Measurements from ENCODE around the gene RXRG. TPM values are rescaled to one million over a fixed set of nuclear protein-coding genes. Genes with fewer than 3 reads are reported as not detected.

The RXRG gene
- total and polyA plus RNA-seq, 4 donors: 8.5 to 19.7 (median 13.8) TPM

GRCh38 chr1:165403835-165404482 lies 41.0 kb downstream of the RXRG start:
- DNase-seq (ENCODE audit: low read depth in 4 of 6, low spot score in 6 of 6): peak in 3 of 6 donors; percentile 33 to 71 (median 48)
- Histone ChIP-seq H3K27me3 (ENCODE audit: control insufficient read depth, insufficient read depth, low read length) (no peaks in the 10 kb centered on the region), H3K27ac (ENCODE audit: low read depth, low read length) (no peak overlapping the region), H3K9me3 (ENCODE audit: control insufficient read depth, insufficient read depth, low read length) (no peaks in the 10 kb centered on the region), H3K36me3 (ENCODE audit: control insufficient read depth, insufficient read depth, low read length) (no peaks in the 10 kb centered on the region), H3K4me3 (ENCODE audit: low read depth, low read length) (no peak overlapping the region), H3K4me1 (ENCODE audit: control insufficient read depth, insufficient read depth, low read length) (peaks cover 4% of the 10 kb centered on the region)
- WGBS (ENCODE audit: insufficient coverage): 7% methylated on average over 1 of the region's 3 CpGs

DNA sequence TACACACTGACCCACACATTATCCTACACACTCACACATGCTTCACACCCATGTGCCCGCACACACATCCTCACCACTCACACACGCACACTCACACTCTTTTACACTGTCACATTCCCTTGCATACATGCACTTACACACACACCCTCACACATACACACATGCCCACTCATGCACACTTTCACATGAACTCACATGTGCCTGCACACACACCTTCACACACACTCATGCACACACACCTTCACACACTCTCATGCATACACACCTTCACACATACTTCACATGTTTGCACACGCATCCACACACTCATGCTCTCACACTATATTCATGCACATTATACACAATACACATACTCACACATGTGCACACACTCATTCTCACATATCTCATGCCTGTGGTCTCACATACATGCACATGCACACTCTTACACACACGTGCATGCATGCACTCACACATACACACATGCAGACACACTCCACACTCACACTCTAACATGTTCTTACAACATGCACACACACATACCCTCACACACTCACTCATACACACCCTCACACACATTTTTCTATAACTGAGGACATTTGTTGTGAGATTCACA lies 42.3 kb downstream of the RXRG start:
- no peak overlapping the region for H3K4me3 ChIP-seq (ENCODE audit: low read depth, low read length)
- 95% methylated on average over 4 of the region's 4 CpGs for WGBS (ENCODE audit: insufficient coverage)
- H3K9me3 ChIP-seq (ENCODE audit: control insufficient read depth, insufficient read depth, low read length): no peaks in the 10 kb centered on the region
- H3K36me3 ChIP-seq (ENCODE audit: control insufficient read depth, insufficient read depth, low read length): no peaks in the 10 kb centered on the region
- no peak for DNase-seq (ENCODE audit: low read depth in 4 of 6, low spot score in 6 of 6)
- H3K27ac ChIP-seq (ENCODE audit: low read depth, low read length): no peak overlapping the region
- H3K27me3 ChIP-seq (ENCODE audit: control insufficient read depth, insufficient read depth, low read length): no peaks in the 10 kb centered on the region
- peaks cover 4% of the 10 kb centered on the region for H3K4me1 ChIP-seq (ENCODE audit: control insufficient read depth, insufficient read depth, low read length)

- WGBS (ENCODE audit: insufficient coverage): 53% methylated on average over 2 of the region's 4 CpGs
- Histone ChIP-seq H3K4me1 (ENCODE audit: control insufficient read depth, insufficient read depth, low read length) (peaks cover 4% of the 10 kb centered on the region), H3K27me3 (ENCODE audit: control insufficient read depth, insufficient read depth, low read length) (no peaks in the 10 kb centered on the region), H3K4me3 (ENCODE audit: low read depth, low read length) (no peak overlapping the region), H3K36me3 (ENCODE audit: control insufficient read depth, insufficient read depth, low read length) (no peaks in the 10 kb centered on the region), H3K27ac (ENCODE audit: low read depth, low read length) (no peak overlapping the region), H3K9me3 (ENCODE audit: control insufficient read depth, insufficient read depth, low read length) (no peaks in the 10 kb centered on the region)
- DNase-seq (ENCODE audit: low read depth in 4 of 6, low spot score in 6 of 6): no peak
These were observed 47.0 kb downstream of the RXRG start for GRCh38 chr1:165397944-165398343.

- Histone ChIP-seq H3K27me3 (ENCODE audit: control insufficient read depth, insufficient read depth, low read length) (no peaks in the 10 kb centered on the region), H3K4me1 (ENCODE audit: control insufficient read depth, insufficient read depth, low read length) (peaks cover 7% of the 10 kb centered on the region), H3K36me3 (ENCODE audit: control insufficient read depth, insufficient read depth, low read length) (no peaks in the 10 kb centered on the region), H3K4me3 (ENCODE audit: low read depth, low read length) (no peak overlapping the region), H3K27ac (ENCODE audit: low read depth, low read length) (no peak overlapping the region), H3K9me3 (ENCODE audit: control insufficient read depth, insufficient read depth, low read length) (no peaks in the 10 kb centered on the region)
- DNase-seq (ENCODE audit: low read depth in 4 of 6, low spot score in 6 of 6): no peak
- WGBS (ENCODE audit: insufficient coverage): 93% methylated on average over 3 of the region's 4 CpGs
These were observed 49.0 kb downstream of the RXRG start for GRCh38 chr1:165395901-165396300.

DNA sequence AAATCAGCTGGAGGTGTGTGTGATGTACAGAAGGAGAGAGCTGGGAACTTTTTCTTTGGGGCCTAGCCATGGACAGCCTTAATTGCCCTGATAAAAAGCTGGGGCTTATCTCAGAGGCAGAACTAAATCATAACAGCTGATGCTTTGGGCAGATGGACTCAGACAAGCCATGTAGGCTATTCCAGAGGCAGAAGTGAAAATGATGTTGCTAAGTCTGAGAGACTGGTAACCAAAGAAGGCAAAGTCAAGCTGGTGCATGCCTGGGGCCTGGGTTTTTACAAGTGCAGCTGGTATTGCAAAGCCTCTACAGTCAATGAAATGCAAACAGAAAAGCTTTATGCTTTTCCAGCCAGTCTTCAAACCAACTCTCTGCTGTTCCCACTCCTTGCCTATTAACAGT lies 49.4 kb downstream of the RXRG start:
- Histone ChIP-seq H3K4me3 (ENCODE audit: low read depth, low read length) (no peak overlapping the region), H3K36me3 (ENCODE audit: control insufficient read depth, insufficient read depth, low read length) (no peaks in the 10 kb centered on the region)

GRCh38 chr1:165392634-165393571 lies 52.0 kb downstream of the RXRG start:
- no peak overlapping the region for H3K27ac ChIP-seq (ENCODE audit: low read depth, low read length)
- no peaks in the 10 kb centered on the region for H3K36me3 ChIP-seq (ENCODE audit: control insufficient read depth, insufficient read depth, low read length)
- H3K9me3 ChIP-seq (ENCODE audit: control insufficient read depth, insufficient read depth, low read length): no peaks in the 10 kb centered on the region
- 17% methylated on average over 11 of the region's 19 CpGs for WGBS (ENCODE audit: insufficient coverage)
- peak overlapping the region; percentile 13 for H3K4me3 ChIP-seq (ENCODE audit: low read depth, low read length)
- peaks cover 7% of the 10 kb centered on the region for H3K4me1 ChIP-seq (ENCODE audit: control insufficient read depth, insufficient read depth, low read length)
- peak; percentile 62 to 91 (median 72) for DNase-seq (ENCODE audit: low read depth in 4 of 6, low spot score in 6 of 6)
- peaks cover 5% of the 10 kb centered on the region for H3K27me3 ChIP-seq (ENCODE audit: control insufficient read depth, insufficient read depth, low read length)

More for the DNA sequence above, 49.4 kb downstream of the RXRG start:
- DNase-seq (ENCODE audit: low read depth in 4 of 6, low spot score in 6 of 6): no peak
- Histone ChIP-seq H3K27me3 (ENCODE audit: control insufficient read depth, insufficient read depth, low read length) (no peaks in the 10 kb centered on the region), H3K27ac (ENCODE audit: low read depth, low read length) (no peak overlapping the region), H3K9me3 (ENCODE audit: control insufficient read depth, insufficient read depth, low read length) (no peaks in the 10 kb centered on the region), H3K4me1 (ENCODE audit: control insufficient read depth, insufficient read depth, low read length) (peaks cover 7% of the 10 kb centered on the region)

GRCh38 chr1:165389609-165390008 lies 55.3 kb downstream of the RXRG start:
- no peaks in the 10 kb centered on the region for H3K9me3 ChIP-seq (ENCODE audit: control insufficient read depth, insufficient read depth, low read length)
- WGBS (ENCODE audit: insufficient coverage): 100% methylated on average over 1 of the region's 2 CpGs
- H3K4me1 ChIP-seq (ENCODE audit: control insufficient read depth, insufficient read depth, low read length): peaks cover 7% of the 10 kb centered on the region
- no peak for DNase-seq (ENCODE audit: low read depth in 4 of 6, low spot score in 6 of 6)
- H3K27ac ChIP-seq (ENCODE audit: low read depth, low read length): no peak overlapping the region
- no peak overlapping the region for H3K4me3 ChIP-seq (ENCODE audit: low read depth, low read length)
- peaks cover 5% of the 10 kb centered on the region for H3K27me3 ChIP-seq (ENCODE audit: control insufficient read depth, insufficient read depth, low read length)
- H3K36me3 ChIP-seq (ENCODE audit: control insufficient read depth, insufficient read depth, low read length): no peaks in the 10 kb centered on the region

GRCh38 chr1:165387961-165388360 lies 57.0 kb downstream of the RXRG start:
- no peak for DNase-seq (ENCODE audit: low read depth in 4 of 6, low spot score in 6 of 6)
- Histone ChIP-seq H3K27ac (ENCODE audit: low read depth, low read length) (no peak overlapping the region), H3K27me3 (ENCODE audit: control insufficient read depth, insufficient read depth, low read length) (peaks cover 5% of the 10 kb centered on the region), H3K4me1 (ENCODE audit: control insufficient read depth, insufficient read depth, low read length) (peaks cover 12% of the 10 kb centered on the region), H3K9me3 (ENCODE audit: control insufficient read depth, insufficient read depth, low read length) (no peaks in the 10 kb centered on the region), H3K36me3 (ENCODE audit: control insufficient read depth, insufficient read depth, low read length) (no peaks in the 10 kb centered on the region), H3K4me3 (ENCODE audit: low read depth, low read length) (no peak overlapping the region)
- no CpG with 5 or more reads among the region's 2 CpGs for WGBS (ENCODE audit: insufficient coverage)

- no peaks in the 10 kb centered on the region for H3K36me3 ChIP-seq (ENCODE audit: control insufficient read depth, insufficient read depth, low read length)
- no CpG with 5 or more reads among the region's 2 CpGs for WGBS (ENCODE audit: insufficient coverage)
These were observed 57.4 kb downstream of the RXRG start for GRCh38 chr1:165387505-165387904.

More at GRCh38 chr1:165387505-165387904, 57.4 kb downstream of the RXRG start:
- no peak overlapping the region for H3K27ac ChIP-seq (ENCODE audit: low read depth, low read length)
- H3K4me3 ChIP-seq (ENCODE audit: low read depth, low read length): no peak overlapping the region
- peaks cover 10% of the 10 kb centered on the region for H3K4me1 ChIP-seq (ENCODE audit: control insufficient read depth, insufficient read depth, low read length)
- peaks cover 5% of the 10 kb centered on the region for H3K27me3 ChIP-seq (ENCODE audit: control insufficient read depth, insufficient read depth, low read length)
- no peaks in the 10 kb centered on the region for H3K9me3 ChIP-seq (ENCODE audit: control insufficient read depth, insufficient read depth, low read length)
- DNase-seq (ENCODE audit: low read depth in 4 of 6, low spot score in 6 of 6): no peak

All from spinal cord (tissue), 10 donors.